Retinal pigment epithelial cell (primary cell): ENCODE measurements around the gene ANK2.

Experiments used
- DNase-seq: peaks from one replicate; pipeline ENCODE4 v3.0.0-alpha.2; 2010; ENCODE audit warnings: low read depth
- H3K4me3 ChIP-seq: 2 replicates; pipeline ENCODE4 v1.5.1; 2011; ENCODE audit warnings: mild to moderate bottlenecking, low read length, control low read depth, moderate library complexity
- TF ChIP-seq, protein P1 (sequence below): conservative IDR thresholded peaks from 2 replicates; pipeline ENCODE4 v1.5.1; 2011; ENCODE audit warnings: low read depth, low read length, control low read depth, inconsistent platforms

ANK2 gene

GRCh38 chr4:113349430-113349829 lies 300.0 kb downstream of the ANK2 start:
- TF ChIP-seq, protein P1, sequence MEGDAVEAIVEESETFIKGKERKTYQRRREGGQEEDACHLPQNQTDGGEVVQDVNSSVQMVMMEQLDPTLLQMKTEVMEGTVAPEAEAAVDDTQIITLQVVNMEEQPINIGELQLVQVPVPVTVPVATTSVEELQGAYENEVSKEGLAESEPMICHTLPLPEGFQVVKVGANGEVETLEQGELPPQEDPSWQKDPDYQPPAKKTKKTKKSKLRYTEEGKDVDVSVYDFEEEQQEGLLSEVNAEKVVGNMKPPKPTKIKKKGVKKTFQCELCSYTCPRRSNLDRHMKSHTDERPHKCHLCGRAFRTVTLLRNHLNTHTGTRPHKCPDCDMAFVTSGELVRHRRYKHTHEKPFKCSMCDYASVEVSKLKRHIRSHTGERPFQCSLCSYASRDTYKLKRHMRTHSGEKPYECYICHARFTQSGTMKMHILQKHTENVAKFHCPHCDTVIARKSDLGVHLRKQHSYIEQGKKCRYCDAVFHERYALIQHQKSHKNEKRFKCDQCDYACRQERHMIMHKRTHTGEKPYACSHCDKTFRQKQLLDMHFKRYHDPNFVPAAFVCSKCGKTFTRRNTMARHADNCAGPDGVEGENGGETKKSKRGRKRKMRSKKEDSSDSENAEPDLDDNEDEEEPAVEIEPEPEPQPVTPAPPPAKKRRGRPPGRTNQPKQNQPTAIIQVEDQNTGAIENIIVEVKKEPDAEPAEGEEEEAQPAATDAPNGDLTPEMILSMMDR: no peak
- DNase-seq: no peak
- H3K4me3 ChIP-seq: no peak overlapping the region

DNA sequence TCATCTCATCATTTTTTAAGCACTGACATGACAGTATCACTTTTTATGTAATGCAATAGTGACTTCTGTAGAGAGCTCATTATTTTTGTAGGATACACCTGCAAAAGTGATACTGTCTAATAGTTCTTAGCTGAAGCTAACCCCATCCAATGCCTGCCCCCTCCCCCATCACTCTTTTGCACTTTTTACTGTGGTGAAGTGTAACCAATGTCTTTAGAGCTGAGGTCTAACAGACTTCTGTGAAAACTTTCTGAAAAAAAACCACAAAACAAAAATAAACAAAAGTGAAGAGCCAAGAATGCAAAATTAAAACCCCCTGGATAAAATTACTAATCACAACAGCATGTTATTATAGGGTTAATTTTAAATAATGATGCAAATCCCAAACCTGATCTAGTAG lies 301.1 kb downstream of the ANK2 start:
- TF ChIP-seq, protein P1: no peak
- no peak for DNase-seq

GRCh38 chr4:113355550-113356371 lies 306.3 kb downstream of the ANK2 start:
- no peak overlapping the region for H3K4me3 ChIP-seq
- peak; percentile 9 for DNase-seq
- TF ChIP-seq, protein P1: no peak

More for the DNA sequence above, 301.1 kb downstream of the ANK2 start:
- H3K4me3 ChIP-seq: no peak overlapping the region

- TF ChIP-seq, protein P1: no peak
Measured at GRCh38 chr4:113356453-113356852, 307.0 kb downstream of the ANK2 start.

DNA sequence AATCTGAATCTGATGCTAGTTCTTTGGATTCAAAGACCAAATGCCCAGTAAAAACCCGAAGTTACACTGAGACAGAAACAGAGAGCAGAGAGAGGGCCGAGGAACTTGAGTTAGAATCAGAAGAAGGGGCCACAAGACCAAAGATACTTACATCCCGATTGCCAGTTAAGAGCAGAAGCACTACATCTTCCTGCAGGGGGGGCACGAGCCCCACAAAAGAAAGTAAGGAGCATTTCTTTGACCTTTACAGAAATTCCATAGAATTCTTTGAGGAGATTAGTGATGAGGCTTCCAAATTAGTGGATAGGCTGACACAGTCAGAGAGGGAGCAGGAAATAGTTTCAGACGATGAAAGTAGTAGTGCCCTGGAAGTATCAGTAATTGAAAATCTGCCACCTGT lies 309.3 kb downstream of the ANK2 start:
- TF ChIP-seq, protein P1: peak; percentile 19
- no peak overlapping the region for H3K4me3 ChIP-seq
- DNase-seq: no peak

More at GRCh38 chr4:113356453-113356852, 307.0 kb downstream of the ANK2 start:
- no peak for DNase-seq
- H3K4me3 ChIP-seq: no peak overlapping the region

GRCh38 chr4:113365377-113365776 lies 315.9 kb downstream of the ANK2 start:
- TF ChIP-seq, protein P1: no peak
- no peak overlapping the region for H3K4me3 ChIP-seq
- no peak for DNase-seq

DNA sequence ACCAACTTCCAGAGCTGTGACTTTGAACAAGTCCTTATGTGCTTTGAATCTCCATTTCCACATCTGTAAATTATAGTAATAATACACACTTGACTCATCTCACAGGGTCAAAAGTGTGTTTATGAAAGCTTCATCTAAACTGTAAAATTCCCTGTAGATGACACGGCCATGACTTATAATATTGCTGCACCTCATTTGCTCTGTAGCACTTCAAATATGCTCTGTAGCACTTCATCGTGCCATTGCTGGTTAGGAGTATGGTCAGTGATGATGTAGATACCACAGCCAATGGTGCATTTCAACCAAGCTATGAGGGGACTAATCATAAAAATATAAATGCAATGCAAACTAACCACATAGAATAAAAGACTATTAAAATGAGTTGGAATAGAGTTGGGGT lies 318.6 kb downstream of the ANK2 start:
- TF ChIP-seq, protein P1: no peak
- no peak for DNase-seq
- H3K4me3 ChIP-seq: no peak overlapping the region
